ENCODE measurements around the gene CD40LG. TPM values are rescaled to one million over a fixed set of nuclear protein-coding genes. Genes with fewer than 3 reads are reported as not detected.

CD40LG gene
- total and polyA plus RNA-seq, 4 donors = 0.26 to 0.81 TPM; not detected in 2

DNA sequence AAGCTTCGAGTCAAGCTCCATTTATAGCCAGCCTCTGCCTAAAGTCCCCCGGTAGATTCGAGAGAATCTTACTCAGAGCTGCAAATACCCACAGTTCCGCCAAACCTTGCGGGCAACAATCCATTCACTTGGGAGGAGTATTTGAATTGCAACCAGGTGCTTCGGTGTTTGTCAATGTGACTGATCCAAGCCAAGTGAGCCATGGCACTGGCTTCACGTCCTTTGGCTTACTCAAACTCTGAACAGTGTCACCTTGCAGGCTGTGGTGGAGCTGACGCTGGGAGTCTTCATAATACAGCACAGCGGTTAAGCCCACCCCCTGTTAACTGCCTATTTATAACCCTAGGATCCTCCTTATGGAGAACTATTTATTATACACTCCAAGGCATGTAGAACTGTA lies 11.2 kb downstream of the CD40LG start:
- no peak for ATAC-seq (ENCODE audit: low FRiP score)
- Histone ChIP-seq H3K36me3 (ENCODE audit: control insufficient read depth in 1 of 2, insufficient read depth in 2 of 2, low read length in 1 of 2) (no peaks in the 10 kb centered on the region), H3K4me1 (ENCODE audit: control insufficient read depth in 1 of 2, insufficient read depth in 2 of 2, low read length in 2 of 2) (no peaks in the 10 kb centered on the region), H3K27me3 (ENCODE audit: control insufficient read depth in 1 of 2, insufficient read depth in 2 of 2, low read length in 1 of 2) (no peaks in the 10 kb centered on the region), H3K9me3 (ENCODE audit: control insufficient read depth, low read length) (no peaks in the 10 kb centered on the region), H3K27ac (ENCODE audit: low read depth in 1 of 2, low read length in 2 of 2) (no peak overlapping the region), H3K4me3 (ENCODE audit: low read length in 2 of 2) (no peak overlapping the region)
- WGBS, 2 donors = 87 to 92% methylated on average over 9 of the region's 9 CpGs
- DNase-seq = no peak
- intact Hi-C loops (cut with DNase I) = no loop called here

- ATAC-seq (ENCODE audit: low FRiP score) (no peak), DNase-seq (no peak)
- Histone ChIP-seq H3K9me3 (ENCODE audit: control insufficient read depth, low read length) (no peaks in the 10 kb centered on the region), H3K36me3 (ENCODE audit: control insufficient read depth in 1 of 2, insufficient read depth in 2 of 2, low read length in 1 of 2) (peaks cover 0 to 2% of the 10 kb centered on the region in 2 donors), H3K4me3 (ENCODE audit: low read length in 2 of 2) (no peak overlapping the region), H3K27ac (ENCODE audit: low read depth in 1 of 2, low read length in 2 of 2) (no peak overlapping the region), H3K4me1 (ENCODE audit: control insufficient read depth in 1 of 2, insufficient read depth in 2 of 2, low read length in 2 of 2) (no peaks in the 10 kb centered on the region), H3K27me3 (ENCODE audit: control insufficient read depth in 1 of 2, insufficient read depth in 2 of 2, low read length in 1 of 2) (no peaks in the 10 kb centered on the region)
- 71 to 86% methylated on average over 1 of the region's 1 CpG for WGBS, 2 donors
- intact Hi-C loops (cut with DNase I) = no loop called here
Measured at GRCh38 chrX:136660896-136661295, 12.9 kb downstream of the CD40LG start.

DNA sequence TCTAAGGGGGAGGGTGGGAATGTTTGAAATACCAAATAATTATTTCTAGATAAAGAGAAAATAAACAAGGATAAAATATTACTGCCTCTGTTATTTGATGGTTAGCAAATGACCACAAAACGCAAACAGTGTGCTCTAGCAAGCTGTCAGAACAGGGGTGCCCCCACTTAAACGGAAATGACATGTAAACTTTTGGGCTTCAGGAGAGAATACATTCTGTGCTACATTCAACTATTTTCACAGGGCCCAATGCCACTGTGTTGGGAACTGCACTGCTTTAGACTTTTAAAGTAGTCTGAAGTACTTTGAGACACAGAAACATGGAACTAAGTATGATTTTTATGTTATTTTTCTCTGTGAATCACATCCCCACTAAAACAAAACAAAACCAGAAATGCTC lies 14.1 kb downstream of the CD40LG start:
- Histone ChIP-seq H3K9me3 (ENCODE audit: control insufficient read depth, low read length) (no peaks in the 10 kb centered on the region), H3K4me1 (ENCODE audit: control insufficient read depth in 1 of 2, insufficient read depth in 2 of 2, low read length in 2 of 2) (no peaks in the 10 kb centered on the region), H3K27me3 (ENCODE audit: control insufficient read depth in 1 of 2, insufficient read depth in 2 of 2, low read length in 1 of 2) (no peaks in the 10 kb centered on the region), H3K27ac (ENCODE audit: low read depth in 1 of 2, low read length in 2 of 2) (no peak overlapping the region), H3K4me3 (ENCODE audit: low read length in 2 of 2) (no peak overlapping the region), H3K36me3 (ENCODE audit: control insufficient read depth in 1 of 2, insufficient read depth in 2 of 2, low read length in 1 of 2) (peaks cover 0 to 2% of the 10 kb centered on the region in 2 donors)
- WGBS, 2 donors = 35 to 50% methylated on average over 2 of the region's 2 CpGs
- intact Hi-C loops (cut with DNase I) = no loop called here
- DNase-seq (no peak), ATAC-seq (ENCODE audit: low FRiP score) (no peak)

DNA sequence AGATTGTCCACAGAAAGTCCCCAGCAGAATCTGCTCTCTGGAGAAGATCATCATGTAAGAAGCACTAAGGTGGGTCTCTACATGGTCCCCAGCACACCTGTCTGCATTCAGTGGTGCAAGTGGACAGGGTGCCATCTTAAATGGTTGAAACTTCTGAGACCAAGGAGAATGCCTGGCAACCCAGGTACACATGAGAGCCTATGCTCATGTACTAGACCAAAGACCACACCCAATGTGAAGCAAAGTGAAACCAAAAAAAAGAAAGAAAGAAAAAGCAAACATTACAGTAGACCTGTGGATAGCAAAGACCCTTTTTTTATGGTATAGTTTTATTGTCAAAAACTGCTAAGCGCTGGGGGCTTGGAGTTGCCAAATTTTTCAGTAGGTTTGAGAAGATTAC lies 15.0 kb downstream of the CD40LG start:
- WGBS, 2 donors = 74 to 100% methylated on average over 1 of the region's 1 CpG
- H3K27ac ChIP-seq (ENCODE audit: low read depth in 1 of 2, low read length in 2 of 2) = no peak overlapping the region
- DNase-seq (no peak), ATAC-seq (ENCODE audit: low FRiP score) (no peak)
- no peak overlapping the region for H3K4me3 ChIP-seq (ENCODE audit: low read length in 2 of 2)
- intact Hi-C loops (cut with DNase I) = no loop called here
- no peaks in the 10 kb centered on the region for H3K4me1 ChIP-seq (ENCODE audit: control insufficient read depth in 1 of 2, insufficient read depth in 2 of 2, low read length in 2 of 2)
- peaks cover 0 to 2% of the 10 kb centered on the region in 2 donors for H3K36me3 ChIP-seq (ENCODE audit: control insufficient read depth in 1 of 2, insufficient read depth in 2 of 2, low read length in 1 of 2)
- no peaks in the 10 kb centered on the region for H3K27me3 ChIP-seq (ENCODE audit: control insufficient read depth in 1 of 2, insufficient read depth in 2 of 2, low read length in 1 of 2)
- no peaks in the 10 kb centered on the region for H3K9me3 ChIP-seq (ENCODE audit: control insufficient read depth, low read length)

- Histone ChIP-seq H3K27me3 (ENCODE audit: control insufficient read depth in 1 of 2, insufficient read depth in 2 of 2, low read length in 1 of 2) (no peaks in the 10 kb centered on the region), H3K36me3 (ENCODE audit: control insufficient read depth in 1 of 2, insufficient read depth in 2 of 2, low read length in 1 of 2) (peaks cover 0 to 4% of the 10 kb centered on the region in 2 donors), H3K4me1 (ENCODE audit: control insufficient read depth in 1 of 2, insufficient read depth in 2 of 2, low read length in 2 of 2) (no peaks in the 10 kb centered on the region), H3K27ac (ENCODE audit: low read depth in 1 of 2, low read length in 2 of 2) (no peak overlapping the region), H3K9me3 (ENCODE audit: control insufficient read depth, low read length) (no peaks in the 10 kb centered on the region), H3K4me3 (ENCODE audit: low read length in 2 of 2) (no peak overlapping the region)
- no peak for ATAC-seq (ENCODE audit: low FRiP score)
- DNase-seq = no peak
- intact Hi-C loops (cut with DNase I) = no loop called here
- 83 to 91% methylated on average over 6 of the region's 6 CpGs for WGBS, 2 donors
Measured at GRCh38 chrX:136665258-136665900, 17.4 kb downstream of the CD40LG start.

- no peak overlapping the region for H3K27ac ChIP-seq (ENCODE audit: low read depth in 1 of 2, low read length in 2 of 2)
- no peaks in the 10 kb centered on the region for H3K4me1 ChIP-seq (ENCODE audit: control insufficient read depth in 1 of 2, insufficient read depth in 2 of 2, low read length in 2 of 2)
- WGBS, 2 donors = 31 to 56% methylated on average over 1 of the region's 1 CpG
- H3K36me3 ChIP-seq (ENCODE audit: control insufficient read depth in 1 of 2, insufficient read depth in 2 of 2, low read length in 1 of 2) = peaks cover 0 to 4% of the 10 kb centered on the region in 2 donors
- no peaks in the 10 kb centered on the region for H3K27me3 ChIP-seq (ENCODE audit: control insufficient read depth in 1 of 2, insufficient read depth in 2 of 2, low read length in 1 of 2)
- no peak overlapping the region for H3K4me3 ChIP-seq (ENCODE audit: low read length in 2 of 2)
- intact Hi-C loops (cut with DNase I) = no loop called here
- ATAC-seq (ENCODE audit: low FRiP score) (no peak), DNase-seq (no peak)
- no peaks in the 10 kb centered on the region for H3K9me3 ChIP-seq (ENCODE audit: control insufficient read depth, low read length)
Measured at GRCh38 chrX:136666088-136666487, 18.1 kb downstream of the CD40LG start.

- H3K4me3 ChIP-seq (ENCODE audit: low read length in 2 of 2) = no peak overlapping the region
- ATAC-seq (ENCODE audit: low FRiP score) (no peak), DNase-seq (no peak)
- H3K27ac ChIP-seq (ENCODE audit: low read depth in 1 of 2, low read length in 2 of 2) = no peak overlapping the region
- H3K36me3 ChIP-seq (ENCODE audit: control insufficient read depth in 1 of 2, insufficient read depth in 2 of 2, low read length in 1 of 2) = peaks cover 0 to 4% of the 10 kb centered on the region in 2 donors
- H3K4me1 ChIP-seq (ENCODE audit: control insufficient read depth in 1 of 2, insufficient read depth in 2 of 2, low read length in 2 of 2) = no peaks in the 10 kb centered on the region
- H3K9me3 ChIP-seq (ENCODE audit: control insufficient read depth, low read length) = no peaks in the 10 kb centered on the region
- intact Hi-C loops (cut with DNase I) = no loop called here
- H3K27me3 ChIP-seq (ENCODE audit: control insufficient read depth in 1 of 2, insufficient read depth in 2 of 2, low read length in 1 of 2) = no peaks in the 10 kb centered on the region
- WGBS, 2 donors = 81 to 90% methylated on average over 10 of the region's 10 CpGs
Measured at GRCh38 chrX:136667446-136668168, 19.6 kb downstream of the CD40LG start.

GRCh38 chrX:136671006-136671610 lies 23.1 kb downstream of the CD40LG start:
- no peaks in the 10 kb centered on the region for H3K9me3 ChIP-seq (ENCODE audit: control insufficient read depth, low read length)
- no peak overlapping the region for H3K4me3 ChIP-seq (ENCODE audit: low read length in 2 of 2)
- intact Hi-C loops (cut with DNase I) = no loop called here
- H3K4me1 ChIP-seq (ENCODE audit: control insufficient read depth in 1 of 2, insufficient read depth in 2 of 2, low read length in 2 of 2) = no peaks in the 10 kb centered on the region
- ATAC-seq (ENCODE audit: low FRiP score) = no peak
- H3K27ac ChIP-seq (ENCODE audit: low read depth in 1 of 2, low read length in 2 of 2) = no peak overlapping the region
- DNase-seq = no peak
- WGBS, 2 donors = 77 to 87% methylated on average over 3 of the region's 3 CpGs
- peaks cover 0 to 4% of the 10 kb centered on the region in 2 donors for H3K36me3 ChIP-seq (ENCODE audit: control insufficient read depth in 1 of 2, insufficient read depth in 2 of 2, low read length in 1 of 2)
- no peaks in the 10 kb centered on the region for H3K27me3 ChIP-seq (ENCODE audit: control insufficient read depth in 1 of 2, insufficient read depth in 2 of 2, low read length in 1 of 2)
